ENCODE results near the gene TOLLIP. TPM values are rescaled to one million over a fixed set of nuclear protein-coding genes. Genes with fewer than 3 reads are reported as not detected.
"Not testable (repeated sequence)": the region's sequence is repeated elsewhere in the genome, so short reads cannot be mapped to it uniquely, and the experiment has no call there.

The TOLLIP gene
- total and polyA plus RNA-seq, 2 of the 4 experiments (the other 2 are of a cell fraction): 19.7 to 42.9 TPM

DNA sequence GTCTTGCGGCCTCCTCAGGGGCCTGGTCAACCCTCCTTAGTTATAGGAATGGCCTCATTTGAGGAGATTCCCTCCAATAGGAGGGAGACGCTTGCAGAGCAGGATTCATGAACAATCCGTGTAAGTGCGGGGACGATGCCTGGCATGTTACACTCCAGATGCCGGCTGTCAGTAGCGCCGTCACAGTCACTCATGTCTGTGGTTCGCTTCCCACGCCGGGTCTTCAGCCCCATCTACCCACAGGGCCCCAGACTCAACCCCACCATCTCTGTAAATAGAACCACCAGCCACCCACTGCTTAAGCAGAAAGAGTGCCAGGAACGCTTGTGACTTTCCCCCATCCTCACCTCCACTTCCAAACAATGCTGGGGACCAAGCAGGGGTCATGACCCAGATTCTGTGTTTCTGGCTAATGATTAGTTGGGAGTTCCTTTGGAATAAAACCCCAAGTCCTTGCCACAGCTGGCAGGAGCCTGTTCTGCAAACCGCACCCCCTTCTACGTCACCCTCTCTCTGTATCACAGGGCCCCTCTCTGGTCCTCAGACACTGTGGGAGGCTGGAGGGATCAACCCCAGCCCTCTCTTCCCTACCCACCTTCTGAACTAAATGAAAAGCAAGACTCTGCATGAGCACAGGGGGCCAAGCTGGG is 38.8 kb upstream of the TOLLIP start:
- TF ChIP-seq NFE2L2 (IDR thresholded peaks at IDR 0.05; ENCODE audit: low read depth, low read length) (no peak), BHLHE40 (IDR thresholded peaks at IDR 0.05; ENCODE audit: low read depth, low read length) (no peak)
- TF ChIP-seq, protein P1, sequence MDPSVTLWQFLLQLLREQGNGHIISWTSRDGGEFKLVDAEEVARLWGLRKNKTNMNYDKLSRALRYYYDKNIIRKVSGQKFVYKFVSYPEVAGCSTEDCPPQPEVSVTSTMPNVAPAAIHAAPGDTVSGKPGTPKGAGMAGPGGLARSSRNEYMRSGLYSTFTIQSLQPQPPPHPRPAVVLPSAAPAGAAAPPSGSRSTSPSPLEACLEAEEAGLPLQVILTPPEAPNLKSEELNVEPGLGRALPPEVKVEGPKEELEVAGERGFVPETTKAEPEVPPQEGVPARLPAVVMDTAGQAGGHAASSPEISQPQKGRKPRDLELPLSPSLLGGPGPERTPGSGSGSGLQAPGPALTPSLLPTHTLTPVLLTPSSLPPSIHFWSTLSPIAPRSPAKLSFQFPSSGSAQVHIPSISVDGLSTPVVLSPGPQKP (IDR thresholded peaks at IDR 0.05; ENCODE audit: borderline replicate concordance, low read depth, low read length): no peak
- no peak overlapping the region for H4K91ac ChIP-seq (ENCODE audit: insufficient read depth, low read depth, low read length)
- H3K4me3 ChIP-seq (ENCODE audit: insufficient read depth, low read depth, low read length): no peak overlapping the region
- DNase-seq (no peak), ATAC-seq (ENCODE audit: low read depth) (no peak)
- H3K4me2 ChIP-seq (ENCODE audit: low read depth, low read length): no peak overlapping the region
- no peak overlapping the region for H2AFZ ChIP-seq (replicated peaks; ENCODE audit: low read length, poor library complexity)
- no peak overlapping the region for H2BK120ac ChIP-seq (ENCODE audit: low read depth, low read length)
- CTCF ChIA-PET: no interaction called here
- H3K18ac ChIP-seq (ENCODE audit: low read depth, low read length): no peak overlapping the region
- H3K79me1 ChIP-seq (ENCODE audit: low read depth in 1 of 2, low read length in 2 of 2): no peaks in the 10 kb centered on the region
- no peak overlapping the region for H4K5ac ChIP-seq (ENCODE audit: low read depth, low read length)
- no peaks in the 10 kb centered on the region for H3K4me1 ChIP-seq (ENCODE audit: control insufficient read depth, insufficient read depth, low read length)
- no peak overlapping the region for H3K14ac ChIP-seq (replicated peaks; ENCODE audit: low read depth, low read length)
- no peak overlapping the region for H4K8ac ChIP-seq (ENCODE audit: low read depth in 2 of 2, low read length in 2 of 2)
- H2BK15ac ChIP-seq (ENCODE audit: low read depth, low read length): no peak overlapping the region
- no peak overlapping the region for H3K23ac ChIP-seq (ENCODE audit: low read depth, low read length)
- H4K20me1 ChIP-seq (ENCODE audit: insufficient read depth, low read length): no peaks in the 10 kb centered on the region
- intact Hi-C loops (cut with micrococcal nuclease): no loop called here
- no peak overlapping the region for H3K27ac ChIP-seq (ENCODE audit: insufficient read depth, low read length)
- H3K36me3 ChIP-seq (ENCODE audit: control insufficient read depth, insufficient read depth, low read length): no peaks in the 10 kb centered on the region
- no peak overlapping the region for H2AK9ac ChIP-seq (replicated peaks; ENCODE audit: low read depth, low read length, poor library complexity)
- H3K4ac ChIP-seq (ENCODE audit: low read depth, low read length): no peak overlapping the region
- no peak overlapping the region for H2BK20ac ChIP-seq (ENCODE audit: low read depth, low read length)
- dilution Hi-C loops (cut with HindIII; ENCODE audit: low sequenced_read_pairs, unreplicated experiment): no loop called here
- in situ Hi-C loops (cut with MboI; ENCODE audit: low sequenced_read_pairs): no loop called here
- H3K56ac ChIP-seq (ENCODE audit: extremely low read depth, insufficient read depth, low read length): no peak overlapping the region
- H3K27me3 ChIP-seq (ENCODE audit: control insufficient read depth, insufficient read depth, low read length): peaks cover 38% of the 10 kb centered on the region
- WGBS, 2 experiments (ENCODE audit: extremely low coverage in 2 of 2, insufficient read length in 1 of 2): 29% methylated on average over 6 of the region's 14 CpGs; no CpG with 5 or more reads in 1 of the 2 experiments
- no peaks in the 10 kb centered on the region for H3K9me3 ChIP-seq (ENCODE audit: control insufficient read depth, insufficient read depth, low read length)
- H3K9ac ChIP-seq (ENCODE audit: low read depth, low read length): no peak overlapping the region
- H2BK5ac ChIP-seq (ENCODE audit: low read depth, low read length, poor library complexity, severe bottlenecking): no peak overlapping the region
- POLR2A ChIA-PET (ENCODE audit: unreplicated experiment): no interaction called here
- no peaks in the 10 kb centered on the region for H3K9me1 ChIP-seq (ENCODE audit: insufficient read depth, low read length)
- BruUV-seq (replicated peaks): no TSS peak
- H2AK5ac ChIP-seq (ENCODE audit: low read depth, low read length): no peak overlapping the region

DNA sequence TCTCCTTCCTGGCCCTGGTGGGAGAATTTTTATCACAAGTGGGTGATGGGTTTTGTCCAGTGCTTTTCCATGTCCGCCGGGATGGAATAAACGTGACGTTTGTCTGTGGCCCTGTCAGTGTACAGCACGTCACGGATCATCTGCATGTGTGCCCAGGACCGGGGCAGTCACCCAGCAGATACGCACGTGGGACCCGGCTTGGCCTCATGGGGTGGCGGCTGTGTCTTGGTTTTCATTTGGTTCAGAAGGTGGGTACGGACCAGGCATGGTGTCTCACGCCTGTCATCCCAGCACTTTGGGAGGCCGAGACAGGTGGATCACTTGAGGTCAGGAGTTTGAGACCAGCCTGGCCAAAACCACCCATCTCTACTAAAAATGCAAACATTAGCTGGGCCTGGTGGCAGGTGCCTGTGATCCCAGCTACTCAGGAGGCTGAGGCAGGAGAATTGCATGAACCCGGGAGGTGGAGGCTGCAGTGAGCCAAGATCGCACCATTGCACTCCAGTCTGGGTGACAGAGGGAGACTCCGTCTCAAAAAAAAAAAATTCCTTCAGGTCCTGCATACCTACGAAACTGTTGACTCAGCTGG is 38.1 kb upstream of the TOLLIP start:
- H2BK20ac ChIP-seq (ENCODE audit: low read depth, low read length); CTCF ChIA-PET; H3K14ac ChIP-seq (replicated peaks; ENCODE audit: low read depth, low read length); H3K4me3 ChIP-seq (ENCODE audit: insufficient read depth, low read depth, low read length); H3K36me3 ChIP-seq (ENCODE audit: control insufficient read depth, insufficient read depth, low read length); H2AK9ac ChIP-seq (replicated peaks; ENCODE audit: low read depth, low read length, poor library complexity); H4K5ac ChIP-seq (ENCODE audit: low read depth, low read length); H3K4me1 ChIP-seq (ENCODE audit: control insufficient read depth, insufficient read depth, low read length); H3K9ac ChIP-seq (ENCODE audit: low read depth, low read length); H4K20me1 ChIP-seq (ENCODE audit: insufficient read depth, low read length); H3K18ac ChIP-seq (ENCODE audit: low read depth, low read length); H3K4ac ChIP-seq (ENCODE audit: low read depth, low read length); H3K9me3 ChIP-seq (ENCODE audit: control insufficient read depth, insufficient read depth, low read length); DNase-seq; in situ Hi-C loops (cut with MboI; ENCODE audit: low sequenced_read_pairs); H3K79me1 ChIP-seq (ENCODE audit: low read depth in 1 of 2, low read length in 2 of 2); H2BK5ac ChIP-seq (ENCODE audit: low read depth, low read length, poor library complexity, severe bottlenecking); BruUV-seq (replicated peaks); H3K23ac ChIP-seq (ENCODE audit: low read depth, low read length); dilution Hi-C loops (cut with HindIII; ENCODE audit: low sequenced_read_pairs, unreplicated experiment); H3K56ac ChIP-seq (ENCODE audit: extremely low read depth, insufficient read depth, low read length); H4K91ac ChIP-seq (ENCODE audit: insufficient read depth, low read depth, low read length); ATAC-seq (ENCODE audit: low read depth); H2AK5ac ChIP-seq (ENCODE audit: low read depth, low read length); POLR2A ChIA-PET (ENCODE audit: unreplicated experiment); H2BK120ac ChIP-seq (ENCODE audit: low read depth, low read length); H3K9me1 ChIP-seq (ENCODE audit: insufficient read depth, low read length); H2BK15ac ChIP-seq (ENCODE audit: low read depth, low read length); H4K8ac ChIP-seq (ENCODE audit: low read depth in 2 of 2, low read length in 2 of 2); H3K27ac ChIP-seq (ENCODE audit: insufficient read depth, low read length); H2AFZ ChIP-seq (replicated peaks; ENCODE audit: low read length, poor library complexity); H3K4me2 ChIP-seq (ENCODE audit: low read depth, low read length); intact Hi-C loops (cut with micrococcal nuclease): not testable (repeated sequence)
- peaks cover 35% of the 10 kb centered on the region for H3K27me3 ChIP-seq (ENCODE audit: control insufficient read depth, insufficient read depth, low read length)
- WGBS, 2 experiments (ENCODE audit: extremely low coverage in 2 of 2, insufficient read length in 1 of 2): 90% methylated on average over 2 of the region's 18 CpGs; no CpG with 5 or more reads in 1 of the 2 experiments

Data from IMR-90 (cell line).